Mesothelial cell of epicardium (in vitro differentiated cells): ENCODE measurements around the gene LRMDA. TPM values are rescaled to one million over a fixed set of nuclear protein-coding genes. Genes with fewer than 3 reads are reported as not detected.

Experiments
- DNase-seq, 2 experiments: peaks; one replicate each; pipeline ENCODE4 v3.0.0; 2021; ENCODE audit warnings: low spot score in 2 of 2; ENCODE audit not compliant: unreplicated experiment in 2 of 2
- H3K27ac Mint-ChIP-seq: 2 replicates; pipeline ENCODE4 v1.8.0; 2021; ENCODE audit warnings: mixed read lengths
- H3K27me3 Mint-ChIP-seq: 2 replicates; pipeline ENCODE4 v1.8.0; 2021; ENCODE audit warnings: low read depth, mixed read lengths
- H3K36me3 Mint-ChIP-seq: 2 replicates; pipeline ENCODE4 v1.8.0; 2021; ENCODE audit warnings: mixed read lengths
- H3K4me1 Mint-ChIP-seq: 2 replicates; pipeline ENCODE4 v1.8.0; 2021; ENCODE audit warnings: mixed read lengths
- H3K4me3 Mint-ChIP-seq: 2 replicates; pipeline ENCODE4 v1.8.0; 2021; ENCODE audit warnings: mild to moderate bottlenecking, moderate library complexity, mixed read lengths
- H3K9me3 Mint-ChIP-seq: 2 replicates; pipeline ENCODE4 v1.8.0; 2021; ENCODE audit warnings: mixed read lengths
- total RNA-seq: library from RNA; stranded (reverse); gene quantifications from 3 replicates; pipeline ENCODE4 v1.2.1, GENCODE V29; 2021
- TF ChIP-seq, protein P1 (sequence below): fragments of 200-600 bp; sonication (generic); IDR thresholded peaks from one replicate; pipeline ENCODE4 v1.5.0; 2021; ENCODE audit warnings: antibody characterized with exemption; ENCODE audit not compliant: unreplicated experiment

Gene LRMDA
- total RNA-seq, 1 donor from 2014 or later = 2.0 TPM

DNA sequence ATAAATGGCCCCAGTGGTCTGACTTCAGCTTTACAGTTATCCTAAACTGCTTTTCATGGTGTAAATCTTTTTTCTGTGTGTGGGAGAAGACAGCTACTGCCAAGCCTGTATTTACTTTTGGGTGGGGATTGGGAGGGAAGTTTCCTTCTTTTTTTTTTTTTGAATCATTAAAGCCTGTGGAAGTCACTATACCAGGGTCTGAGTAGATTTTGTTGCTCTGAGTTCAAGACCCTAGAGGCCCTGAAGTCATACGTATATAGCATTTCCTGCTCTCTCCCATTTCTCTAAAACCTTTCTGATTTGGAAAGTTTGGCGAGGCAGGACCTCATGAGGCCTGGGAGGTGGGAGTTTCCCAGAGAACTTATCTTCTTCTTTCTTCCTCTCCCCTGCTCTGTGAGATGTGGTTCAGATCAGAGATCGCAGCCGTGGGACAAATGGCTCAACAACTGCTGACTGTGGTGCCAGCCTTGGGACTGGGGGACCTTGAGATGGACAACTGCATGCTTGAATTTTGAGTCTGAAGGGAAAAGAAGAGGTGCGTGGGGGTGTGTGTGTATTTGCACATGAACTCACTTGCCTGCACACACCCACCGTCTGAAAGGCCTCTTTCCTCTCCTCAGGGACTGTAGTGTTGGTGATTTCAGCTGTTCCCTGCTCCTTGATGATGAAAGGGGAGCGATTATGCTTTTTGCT is 18.1 kb downstream of the LRMDA start:
- peaks cover 80% of the 10 kb centered on the region for H3K27me3 Mint-ChIP-seq

DNA sequence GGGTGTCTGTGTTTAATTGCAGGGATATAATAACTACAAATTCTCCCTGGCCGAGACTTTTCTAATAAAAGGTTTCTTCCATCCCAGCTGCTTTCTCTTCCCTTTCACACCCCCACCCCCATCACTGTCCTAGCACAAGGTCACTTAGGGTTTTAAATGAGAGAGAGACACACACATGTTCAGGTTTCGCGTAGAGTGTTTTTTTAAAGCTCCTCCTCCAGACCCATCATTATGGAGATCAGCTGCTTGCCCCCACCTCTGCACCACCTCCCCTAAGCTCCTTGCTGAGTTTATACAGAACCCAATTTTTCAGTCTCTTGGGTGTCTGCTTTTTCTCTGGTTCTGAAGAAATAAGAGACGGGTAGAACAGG is 18.6 kb downstream of the LRMDA start:
- peaks cover 41% of the 10 kb centered on the region for H3K4me1 Mint-ChIP-seq
- no peak overlapping the region for H3K27ac Mint-ChIP-seq

More for the DNA sequence above, 18.1 kb downstream of the LRMDA start:
- Mint-ChIP-seq H3K4me3 (no peak overlapping the region), H3K36me3 (peaks cover 4% of the 10 kb centered on the region), H3K4me1 (peaks cover 41% of the 10 kb centered on the region), H3K27ac (no peak overlapping the region), H3K9me3 (peaks cover 15% of the 10 kb centered on the region)
- TF ChIP-seq, protein P1, sequence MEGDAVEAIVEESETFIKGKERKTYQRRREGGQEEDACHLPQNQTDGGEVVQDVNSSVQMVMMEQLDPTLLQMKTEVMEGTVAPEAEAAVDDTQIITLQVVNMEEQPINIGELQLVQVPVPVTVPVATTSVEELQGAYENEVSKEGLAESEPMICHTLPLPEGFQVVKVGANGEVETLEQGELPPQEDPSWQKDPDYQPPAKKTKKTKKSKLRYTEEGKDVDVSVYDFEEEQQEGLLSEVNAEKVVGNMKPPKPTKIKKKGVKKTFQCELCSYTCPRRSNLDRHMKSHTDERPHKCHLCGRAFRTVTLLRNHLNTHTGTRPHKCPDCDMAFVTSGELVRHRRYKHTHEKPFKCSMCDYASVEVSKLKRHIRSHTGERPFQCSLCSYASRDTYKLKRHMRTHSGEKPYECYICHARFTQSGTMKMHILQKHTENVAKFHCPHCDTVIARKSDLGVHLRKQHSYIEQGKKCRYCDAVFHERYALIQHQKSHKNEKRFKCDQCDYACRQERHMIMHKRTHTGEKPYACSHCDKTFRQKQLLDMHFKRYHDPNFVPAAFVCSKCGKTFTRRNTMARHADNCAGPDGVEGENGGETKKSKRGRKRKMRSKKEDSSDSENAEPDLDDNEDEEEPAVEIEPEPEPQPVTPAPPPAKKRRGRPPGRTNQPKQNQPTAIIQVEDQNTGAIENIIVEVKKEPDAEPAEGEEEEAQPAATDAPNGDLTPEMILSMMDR = no peak
- peak in 1 of 2 experiments; percentile 29 for DNase-seq

GRCh38 chr10:75450644-75451640 is 19.5 kb downstream of the LRMDA start:
- no peak overlapping the region for H3K27ac Mint-ChIP-seq
- TF ChIP-seq, protein P1 = no peak
- DNase-seq = peak in 1 of 2 experiments; percentile 26
- H3K27me3 Mint-ChIP-seq = peaks cover 93% of the 10 kb centered on the region
- no peak overlapping the region for H3K4me3 Mint-ChIP-seq
- H3K4me1 Mint-ChIP-seq = peaks cover 41% of the 10 kb centered on the region
- peaks cover 11% of the 10 kb centered on the region for H3K9me3 Mint-ChIP-seq
- H3K36me3 Mint-ChIP-seq = peaks cover 4% of the 10 kb centered on the region

More for the DNA sequence above, 18.6 kb downstream of the LRMDA start:
- Mint-ChIP-seq H3K27me3 (peaks cover 85% of the 10 kb centered on the region), H3K4me3 (no peak overlapping the region), H3K36me3 (peaks cover 4% of the 10 kb centered on the region), H3K9me3 (peaks cover 15% of the 10 kb centered on the region)
- TF ChIP-seq, protein P1 = no peak
- DNase-seq = peak in 1 of 2 experiments; percentile 3

DNA sequence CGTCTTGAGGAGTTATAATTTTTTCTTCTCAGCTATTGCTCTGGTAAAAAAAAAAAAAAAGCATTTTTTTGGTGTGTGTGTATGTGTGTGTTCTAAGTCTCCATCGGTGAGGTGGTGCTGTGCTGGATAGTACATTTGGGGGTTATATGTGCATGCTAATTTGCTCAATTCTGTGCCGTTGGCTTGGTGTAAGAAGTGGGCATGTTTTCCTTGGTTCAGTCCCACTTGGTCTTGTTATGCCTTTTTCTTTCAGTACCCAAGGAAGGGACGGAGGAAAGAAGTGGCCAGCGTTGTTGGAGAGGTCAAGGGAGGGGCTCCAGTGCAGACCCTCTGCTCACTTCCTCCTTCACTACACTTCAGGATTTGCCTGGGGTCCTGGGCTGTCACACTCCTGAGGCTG is 20.4 kb downstream of the LRMDA start:
- Mint-ChIP-seq H3K4me3 (peak overlapping the region; percentile 2), H3K27me3 (peaks cover 86% of the 10 kb centered on the region), H3K4me1 (peaks cover 41% of the 10 kb centered on the region), H3K36me3 (peaks cover under 1% of the 10 kb centered on the region), H3K27ac (no peak overlapping the region), H3K9me3 (peaks cover 2% of the 10 kb centered on the region)
- peak in 1 of 2 experiments; percentile 11 for DNase-seq
- TF ChIP-seq, protein P1 = no peak

- H3K4me1 Mint-ChIP-seq = peaks cover 45% of the 10 kb centered on the region
- no peak overlapping the region for H3K27ac Mint-ChIP-seq
- TF ChIP-seq, protein P1 = no peak
- H3K4me3 Mint-ChIP-seq = no peak overlapping the region
- H3K27me3 Mint-ChIP-seq = peaks cover 88% of the 10 kb centered on the region
- no peaks in the 10 kb centered on the region for H3K9me3 Mint-ChIP-seq
- H3K36me3 Mint-ChIP-seq = no peaks in the 10 kb centered on the region
- DNase-seq = no peak
These were observed 21.6 kb downstream of the LRMDA start for GRCh38 chr10:75452997-75453396.
